Vagina (tissue), 2 donors: ENCODE measurements around the gene ALDH2. TPM values are rescaled to one million over a fixed set of nuclear protein-coding genes. Genes with fewer than 3 reads are reported as not detected.
"Not testable (repeated sequence)": the region's sequence is repeated elsewhere in the genome, so short reads cannot be mapped to it uniquely, and the experiment has no call there.

Source experiments
- DNase-seq, 2 donors: peaks; one replicate each; pipeline ENCODE4 v3.0.0-alpha.2; 2017; ENCODE audit errors: extremely low spot score in 2 of 2
- H3K27ac ChIP-seq: fragments of 200-600 bp; sonication (generic); one replicate; pipeline ENCODE4 v1.5.1; 2019
- H3K27me3 ChIP-seq: fragments of 200-600 bp; sonication (generic); one replicate; pipeline ENCODE4 v1.5.1; 2019
- H3K36me3 ChIP-seq, 2 donors: fragments of 200-600 bp; sonication (generic); one replicate each; pipeline ENCODE4 v1.5.1; 2017 to 2019
- H3K4me1 ChIP-seq: fragments of 200-600 bp; sonication (generic); one replicate; pipeline ENCODE4 v1.5.1; 2019
- H3K4me3 ChIP-seq, 2 donors: fragments of 200-600 bp; sonication (generic); 1 replicate in 1 of 2; 2 replicates in 1 of 2; pipeline ENCODE4 v1.5.1; 2016 to 2019
- H3K9me3 ChIP-seq: fragments of 200-600 bp; sonication (generic); one replicate; pipeline ENCODE4 v1.5.1; 2019
- POLR2A ChIP-seq, 2 donors: fragments of 450-650 bp; IDR thresholded peaks; one replicate each; pipeline ENCODE4 v1.6.1; 2017; ENCODE audit warnings: antibody characterized with exemption in 2 of 2, mild to moderate bottlenecking in 2 of 2, moderate library complexity in 2 of 2
- POLR2AphosphoS5 ChIP-seq, 2 donors: sonication (generic); formaldehyde crosslinking; IDR thresholded peaks; one replicate each; pipeline ENCODE4 v1.9.0; 2017; ENCODE audit warnings: antibody characterized with exemption in 2 of 2, mild to moderate bottlenecking in 2 of 2, low read depth in 1 of 2; ENCODE audit not compliant: insufficient read depth in 1 of 2
- intact Hi-C: fragments of 100-400 bp; cut with DNase I; formaldehyde crosslinking; loops from one replicate; pipeline ENCODE4 v1.15.1; 2023
- total RNA-seq: library from RNA; depleted of rRNA; stranded (reverse); fragments of >200 nt; gene quantifications from one replicate; pipeline ENCODE4 v1.2.3, GENCODE V29; 2016
- TF ChIP-seq, protein P1 (sequence below), 3 experiments: fragments of 450-650 bp in 2 of 3; fragments of 200-600 bp in 1 of 3; sonication (generic) in 1 of 3; IDR thresholded peaks; one replicate each; pipeline ENCODE4 v1.5.1; 2017 to 2019; ENCODE audit warnings: antibody characterized with exemption in 3 of 3, mild to moderate bottlenecking in 2 of 3, moderate library complexity in 2 of 3

ALDH2 gene
- total RNA-seq, 1 donor from 2014 or later, result 97.2 TPM

GRCh38 chr12:111732786-111733185 lies 33.9 kb upstream of the ALDH2 start:
- H3K4me3 ChIP-seq, result no peak overlapping the region
- H3K36me3 ChIP-seq, result peaks cover 0 to 49% of the 10 kb centered on the region in 2 donors
- TF ChIP-seq POLR2A (IDR thresholded peaks at IDR 0.05) (no peak), POLR2AphosphoS5 (IDR thresholded peaks at IDR 0.05; ENCODE audit: insufficient read depth in 1 of 2, low read depth in 1 of 2) (no peak)
- TF ChIP-seq, protein P1, sequence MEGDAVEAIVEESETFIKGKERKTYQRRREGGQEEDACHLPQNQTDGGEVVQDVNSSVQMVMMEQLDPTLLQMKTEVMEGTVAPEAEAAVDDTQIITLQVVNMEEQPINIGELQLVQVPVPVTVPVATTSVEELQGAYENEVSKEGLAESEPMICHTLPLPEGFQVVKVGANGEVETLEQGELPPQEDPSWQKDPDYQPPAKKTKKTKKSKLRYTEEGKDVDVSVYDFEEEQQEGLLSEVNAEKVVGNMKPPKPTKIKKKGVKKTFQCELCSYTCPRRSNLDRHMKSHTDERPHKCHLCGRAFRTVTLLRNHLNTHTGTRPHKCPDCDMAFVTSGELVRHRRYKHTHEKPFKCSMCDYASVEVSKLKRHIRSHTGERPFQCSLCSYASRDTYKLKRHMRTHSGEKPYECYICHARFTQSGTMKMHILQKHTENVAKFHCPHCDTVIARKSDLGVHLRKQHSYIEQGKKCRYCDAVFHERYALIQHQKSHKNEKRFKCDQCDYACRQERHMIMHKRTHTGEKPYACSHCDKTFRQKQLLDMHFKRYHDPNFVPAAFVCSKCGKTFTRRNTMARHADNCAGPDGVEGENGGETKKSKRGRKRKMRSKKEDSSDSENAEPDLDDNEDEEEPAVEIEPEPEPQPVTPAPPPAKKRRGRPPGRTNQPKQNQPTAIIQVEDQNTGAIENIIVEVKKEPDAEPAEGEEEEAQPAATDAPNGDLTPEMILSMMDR (IDR thresholded peaks at IDR 0.05), result no peak
- H3K27me3 ChIP-seq, result no peaks in the 10 kb centered on the region
- H3K9me3 ChIP-seq, result no peaks in the 10 kb centered on the region
- H3K4me1 ChIP-seq, result no peaks in the 10 kb centered on the region
- no peak overlapping the region for H3K27ac ChIP-seq
- intact Hi-C loops, result no loop called here
- no peak for DNase-seq

GRCh38 chr12:111733340-111733915 lies 33.3 kb upstream of the ALDH2 start:
- intact Hi-C loops, result no loop called here
- H3K4me1 ChIP-seq, result no peaks in the 10 kb centered on the region
- DNase-seq, result no peak

DNA sequence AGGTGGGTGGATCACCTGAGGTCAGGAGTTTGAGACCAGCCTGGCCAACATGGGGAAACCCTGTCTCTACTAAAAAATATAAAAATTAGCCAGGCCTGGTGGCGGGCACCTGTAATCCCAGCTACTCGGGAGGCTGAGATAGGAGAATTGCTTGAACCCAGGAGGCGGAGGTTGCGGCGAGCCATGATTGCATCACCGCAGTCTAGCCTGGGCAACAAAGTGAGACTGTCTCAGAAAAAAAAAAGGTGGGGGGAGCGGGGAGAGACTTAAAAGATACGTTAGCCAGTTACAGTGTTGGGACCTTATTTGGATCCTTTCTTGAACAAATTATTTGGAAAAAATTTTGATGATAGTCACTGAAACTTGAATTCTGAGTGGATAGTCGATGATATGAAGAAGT lies 27.2 kb upstream of the ALDH2 start:
- H3K4me1 ChIP-seq, DNase-seq, H3K9me3 ChIP-seq, H3K4me3 ChIP-seq, H3K27me3 ChIP-seq, intact Hi-C loops, H3K27ac ChIP-seq: not testable (repeated sequence)
- peaks cover 0 to 23% of the 10 kb centered on the region in 2 donors for H3K36me3 ChIP-seq

More at GRCh38 chr12:111733340-111733915, 33.3 kb upstream of the ALDH2 start:
- no peak overlapping the region for H3K27ac ChIP-seq
- no peaks in the 10 kb centered on the region for H3K9me3 ChIP-seq
- no peaks in the 10 kb centered on the region for H3K27me3 ChIP-seq
- H3K4me3 ChIP-seq, result no peak overlapping the region
- TF ChIP-seq, protein P1 (IDR thresholded peaks at IDR 0.05), result no peak
- no peak for TF ChIP-seq POLR2A (IDR thresholded peaks at IDR 0.05)
- TF ChIP-seq POLR2AphosphoS5 (IDR thresholded peaks at IDR 0.05; ENCODE audit: insufficient read depth in 1 of 2, low read depth in 1 of 2), result no peak
- peaks cover 0 to 49% of the 10 kb centered on the region in 2 donors for H3K36me3 ChIP-seq

DNA sequence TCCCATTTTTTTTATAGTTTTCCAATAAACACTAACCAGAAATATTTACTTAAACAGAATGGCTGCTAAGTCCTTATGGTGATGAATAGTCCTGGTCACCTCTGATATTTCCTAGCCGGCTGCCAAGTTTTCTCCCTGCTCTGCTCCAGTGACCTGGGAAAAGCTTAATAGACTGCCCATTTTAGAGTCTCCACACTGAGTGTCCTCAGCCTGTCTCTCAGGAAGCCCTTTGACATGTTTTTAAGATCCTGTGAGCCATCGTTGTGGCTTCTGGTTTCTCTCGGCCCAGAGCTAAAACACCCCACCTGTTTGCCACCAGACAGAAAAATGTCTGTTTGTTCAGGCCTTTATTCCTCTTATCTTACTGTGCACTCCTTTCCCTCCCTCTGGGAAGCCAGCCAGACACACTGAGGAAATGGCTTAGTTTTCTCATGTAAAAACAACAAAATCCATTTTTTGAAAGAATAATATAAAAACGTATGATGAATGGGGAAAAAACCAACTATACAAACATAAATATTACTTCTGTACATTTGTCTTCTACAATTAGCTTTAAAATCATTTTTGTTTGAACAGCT lies 25.4 kb upstream of the ALDH2 start:
- Histone ChIP-seq H3K4me1 (no peaks in the 10 kb centered on the region), H3K27ac (no peak overlapping the region), H3K36me3 (peaks cover 0 to 30% of the 10 kb centered on the region in 2 donors), H3K27me3 (no peaks in the 10 kb centered on the region), H3K4me3 (no peak overlapping the region), H3K9me3 (no peaks in the 10 kb centered on the region)
- no peak for DNase-seq
- intact Hi-C loops, result no loop called here
- TF ChIP-seq, protein P1 (IDR thresholded peaks at IDR 0.05), result no peak
- TF ChIP-seq POLR2AphosphoS5 (IDR thresholded peaks at IDR 0.05; ENCODE audit: insufficient read depth in 1 of 2, low read depth in 1 of 2), result no peak
- no peak for TF ChIP-seq POLR2A (IDR thresholded peaks at IDR 0.05)

GRCh38 chr12:111745211-111745610 lies 21.5 kb upstream of the ALDH2 start:
- Histone ChIP-seq H3K4me3 (no peak overlapping the region), H3K27ac (no peak overlapping the region), H3K9me3 (no peaks in the 10 kb centered on the region), H3K4me1 (no peaks in the 10 kb centered on the region), H3K27me3 (no peaks in the 10 kb centered on the region), H3K36me3 (peaks cover 0 to 36% of the 10 kb centered on the region in 2 donors)
- no peak for DNase-seq
- intact Hi-C loops, result no loop called here
- TF ChIP-seq, protein P1 (IDR thresholded peaks at IDR 0.05), result no peak
- TF ChIP-seq POLR2AphosphoS5 (IDR thresholded peaks at IDR 0.05; ENCODE audit: insufficient read depth in 1 of 2, low read depth in 1 of 2), result no peak
- TF ChIP-seq POLR2A (IDR thresholded peaks at IDR 0.05), result no peak
